ENCODE results near the gene P2RY14. TPM values are rescaled to one million over a fixed set of nuclear protein-coding genes. Genes with fewer than 3 reads are reported as not detected.

Gene P2RY14
- total and polyA plus RNA-seq, 2 experiments from 2014 or later, result 0.95 TPM; not detected in 1

- Mint-ChIP-seq H3K27me3 (ENCODE audit: insufficient read depth, low read depth, poor library complexity) (no peaks in the 10 kb centered on the region), H3K36me3 (ENCODE audit: low read depth) (no peaks in the 10 kb centered on the region), H3K27ac (no peak overlapping the region), H3K9me3 (no peaks in the 10 kb centered on the region), H3K4me3 (no peak overlapping the region), H3K4me1 (peaks cover 4% of the 10 kb centered on the region; the same call in 2 of the 3 replicates)
- no peaks in the 10 kb centered on the region for H3K36me3 ChIP-seq (ENCODE audit: insufficient read depth)
- no peaks in the 10 kb centered on the region for H3F3A ChIP-seq (replicated peaks; ENCODE audit: low read depth)
- TF ChIP-seq ETS1 (IDR thresholded peaks at IDR 0.05), result no peak
- TF ChIP-seq CTCF (conservative IDR thresholded peaks at IDR 0.05; ENCODE audit: low read depth in 2 of 2), result no peak
- TF ChIP-seq, protein P1, sequence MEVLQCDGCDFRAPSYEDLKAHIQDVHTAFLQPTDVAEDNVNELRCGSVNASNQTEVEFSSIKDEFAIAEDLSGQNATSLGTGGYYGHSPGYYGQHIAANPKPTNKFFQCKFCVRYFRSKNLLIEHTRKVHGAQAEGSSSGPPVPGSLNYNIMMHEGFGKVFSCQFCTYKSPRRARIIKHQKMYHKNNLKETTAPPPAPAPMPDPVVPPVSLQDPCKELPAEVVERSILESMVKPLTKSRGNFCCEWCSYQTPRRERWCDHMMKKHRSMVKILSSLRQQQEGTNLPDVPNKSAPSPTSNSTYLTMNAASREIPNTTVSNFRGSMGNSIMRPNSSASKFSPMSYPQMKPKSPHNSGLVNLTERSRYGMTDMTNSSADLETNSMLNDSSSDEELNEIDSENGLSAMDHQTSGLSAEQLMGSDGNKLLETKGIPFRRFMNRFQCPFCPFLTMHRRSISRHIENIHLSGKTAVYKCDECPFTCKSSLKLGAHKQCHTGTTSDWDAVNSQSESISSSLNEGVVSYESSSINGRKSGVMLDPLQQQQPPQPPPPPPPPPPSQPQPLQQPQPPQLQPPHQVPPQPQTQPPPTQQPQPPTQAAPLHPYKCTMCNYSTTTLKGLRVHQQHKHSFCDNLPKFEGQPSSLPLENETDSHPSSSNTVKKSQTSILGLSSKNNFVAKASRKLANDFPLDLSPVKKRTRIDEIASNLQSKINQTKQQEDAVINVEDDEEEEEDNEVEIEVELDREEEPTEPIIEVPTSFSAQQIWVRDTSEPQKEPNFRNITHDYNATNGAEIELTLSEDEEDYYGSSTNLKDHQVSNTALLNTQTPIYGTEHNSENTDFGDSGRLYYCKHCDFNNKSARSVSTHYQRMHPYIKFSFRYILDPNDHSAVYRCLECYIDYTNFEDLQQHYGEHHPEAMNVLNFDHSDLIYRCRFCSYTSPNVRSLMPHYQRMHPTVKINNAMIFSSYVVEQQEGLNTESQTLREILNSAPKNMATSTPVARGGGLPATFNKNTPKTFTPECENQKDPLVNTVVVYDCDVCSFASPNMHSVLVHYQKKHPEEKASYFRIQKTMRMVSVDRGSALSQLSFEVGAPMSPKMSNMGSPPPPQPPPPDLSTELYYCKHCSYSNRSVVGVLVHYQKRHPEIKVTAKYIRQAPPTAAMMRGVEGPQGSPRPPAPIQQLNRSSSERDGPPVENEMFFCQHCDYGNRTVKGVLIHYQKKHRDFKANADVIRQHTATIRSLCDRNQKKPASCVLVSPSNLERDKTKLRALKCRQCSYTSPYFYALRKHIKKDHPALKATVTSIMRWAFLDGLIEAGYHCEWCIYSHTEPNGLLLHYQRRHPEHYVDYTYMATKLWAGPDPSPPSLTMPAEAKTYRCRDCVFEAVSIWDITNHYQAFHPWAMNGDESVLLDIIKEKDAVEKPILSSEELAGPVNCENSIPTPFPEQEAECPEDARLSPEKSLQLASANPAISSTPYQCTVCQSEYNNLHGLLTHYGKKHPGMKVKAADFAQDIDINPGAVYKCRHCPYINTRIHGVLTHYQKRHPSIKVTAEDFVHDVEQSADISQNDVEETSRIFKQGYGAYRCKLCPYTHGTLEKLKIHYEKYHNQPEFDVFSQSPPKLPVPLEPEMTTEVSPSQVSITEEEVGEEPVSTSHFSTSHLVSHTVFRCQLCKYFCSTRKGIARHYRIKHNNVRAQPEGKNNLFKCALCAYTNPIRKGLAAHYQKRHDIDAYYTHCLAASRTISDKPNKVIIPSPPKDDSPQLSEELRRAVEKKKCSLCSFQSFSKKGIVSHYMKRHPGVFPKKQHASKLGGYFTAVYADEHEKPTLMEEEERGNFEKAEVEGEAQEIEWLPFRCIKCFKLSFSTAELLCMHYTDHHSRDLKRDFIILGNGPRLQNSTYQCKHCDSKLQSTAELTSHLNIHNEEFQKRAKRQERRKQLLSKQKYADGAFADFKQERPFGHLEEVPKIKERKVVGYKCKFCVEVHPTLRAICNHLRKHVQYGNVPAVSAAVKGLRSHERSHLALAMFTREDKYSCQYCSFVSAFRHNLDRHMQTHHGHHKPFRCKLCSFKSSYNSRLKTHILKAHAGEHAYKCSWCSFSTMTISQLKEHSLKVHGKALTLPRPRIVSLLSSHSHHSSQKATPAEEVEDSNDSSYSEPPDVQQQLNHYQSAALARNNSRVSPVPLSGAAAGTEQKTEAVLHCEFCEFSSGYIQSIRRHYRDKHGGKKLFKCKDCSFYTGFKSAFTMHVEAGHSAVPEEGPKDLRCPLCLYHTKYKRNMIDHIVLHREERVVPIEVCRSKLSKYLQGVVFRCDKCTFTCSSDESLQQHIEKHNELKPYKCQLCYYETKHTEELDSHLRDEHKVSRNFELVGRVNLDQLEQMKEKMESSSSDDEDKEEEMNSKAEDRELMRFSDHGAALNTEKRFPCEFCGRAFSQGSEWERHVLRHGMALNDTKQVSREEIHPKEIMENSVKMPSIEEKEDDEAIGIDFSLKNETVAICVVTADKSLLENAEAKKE (CRISPR knock-in tag; IDR thresholded peaks at IDR 0.05), result no peak
- TF ChIP-seq CREB1 (CRISPR knock-in tag; IDR thresholded peaks at IDR 0.05; ENCODE audit: low read depth), result no peak
- TF ChIP-seq STAT1 (IDR thresholded peaks at IDR 0.05; ENCODE audit: unreplicated experiment), result no peak
- TF ChIP-seq POLR2AphosphoS5 (IDR thresholded peaks at IDR 0.05; ENCODE audit: low read depth), result no peak
- no peak for ATAC-seq
- no peak for DNase-seq (ENCODE audit: low spot score)
- H4K20me1 ChIP-seq (replicated peaks; ENCODE audit: insufficient read depth), result no peaks in the 10 kb centered on the region
- H3K4me3 ChIP-seq, result no peak overlapping the region
- H3K4me2 ChIP-seq, result no peak overlapping the region
- H3K9me2 ChIP-seq (ENCODE audit: insufficient read depth), result no peaks in the 10 kb centered on the region
- H3K79me2 ChIP-seq (replicated peaks; ENCODE audit: insufficient read depth), result no peaks in the 10 kb centered on the region
- H3K27me3 ChIP-seq (ENCODE audit: insufficient read depth), result no peaks in the 10 kb centered on the region
- peaks cover 2% of the 10 kb centered on the region; the same call in 1 of the 2 replicates for H3K4me1 ChIP-seq (ENCODE audit: insufficient read depth)
- H2AFZ ChIP-seq, result no peak overlapping the region
- H3K27ac ChIP-seq (ENCODE audit: low read depth), result no peak overlapping the region
Observed at GRCh38 chr3:151200586-151200985, 77.8 kb downstream of the P2RY14 start.
